Ishikawa (cell line): ENCODE data around the gene EPB41L2.

ENCODE experiments used
- CEBPB ChIP-seq: IDR thresholded peaks from 2 replicates; pipeline ENCODE4 v1.6.1; 2012
- CREB1 ChIP-seq: IDR thresholded peaks from 2 replicates; pipeline ENCODE4 v1.6.1; 2012; ENCODE audit warnings: low read depth
- EGR1 ChIP-seq: IDR thresholded peaks from 2 replicates; pipeline ENCODE4 v1.6.1; 2012
- EP300 ChIP-seq: IDR thresholded peaks from 2 replicates; pipeline ENCODE4 v1.6.1; 2012; ENCODE audit warnings: borderline replicate concordance
- FOXM1 ChIP-seq: IDR thresholded peaks from 2 replicates; pipeline ENCODE4 v1.6.1; 2012; ENCODE audit warnings: low read depth, borderline replicate concordance
- MAX ChIP-seq: IDR thresholded peaks from 2 replicates; pipeline ENCODE4 v1.6.1; 2012
- NFIC ChIP-seq: IDR thresholded peaks from 2 replicates; pipeline ENCODE4 v1.6.1; 2012
- RAD21 ChIP-seq: IDR thresholded peaks from 2 replicates; pipeline ENCODE4 v1.6.1; 2012; ENCODE audit warnings: low read depth
- REST ChIP-seq: IDR thresholded peaks from 2 replicates; pipeline ENCODE4 v1.6.1; 2012; ENCODE audit warnings: low read depth, mild to moderate bottlenecking
- TAF1 ChIP-seq: IDR thresholded peaks from 2 replicates; pipeline ENCODE4 v1.6.1; 2012; ENCODE audit warnings: low read depth, mild to moderate bottlenecking
- TCF12 ChIP-seq: IDR thresholded peaks from 2 replicates; pipeline ENCODE4 v1.6.1; 2012; ENCODE audit warnings: low read depth
- TEAD4 ChIP-seq: IDR thresholded peaks from 2 replicates; pipeline ENCODE4 v1.6.1; 2012
- USF1 ChIP-seq: IDR thresholded peaks from 2 replicates; pipeline ENCODE4 v1.6.1; 2012
- YY1 ChIP-seq: IDR thresholded peaks from 2 replicates; pipeline ENCODE4 v1.6.1; 2012; ENCODE audit warnings: low read depth
- ZBTB7A ChIP-seq: IDR thresholded peaks from 2 replicates; pipeline ENCODE4 v1.6.1; 2012; ENCODE audit warnings: low read depth

The EPB41L2 gene

GRCh38 chr6:130810307-130811030 is 252.6 kb downstream of the EPB41L2 start:
- TF ChIP-seq NFIC: no peak
- TF ChIP-seq REST: no peak
- TF ChIP-seq ZBTB7A: no peak
- no peak for TF ChIP-seq TAF1
- TF ChIP-seq CREB1: no peak
- no peak for TF ChIP-seq FOXM1
- TF ChIP-seq TCF12: no peak
- no peak for TF ChIP-seq USF1
- no peak for TF ChIP-seq CEBPB
- no peak for TF ChIP-seq MAX
- no peak for TF ChIP-seq YY1

GRCh38 chr6:130797061-130797460 is 266.0 kb downstream of the EPB41L2 start:
- TF ChIP-seq TCF12 (no peak), EGR1 (no peak), RAD21 (no peak), MAX (no peak), TAF1 (no peak), TEAD4 (no peak), ZBTB7A (no peak), CEBPB (no peak)

GRCh38 chr6:130796313-130796905 is 266.6 kb downstream of the EPB41L2 start:
- TF ChIP-seq RAD21: no peak
- no peak for TF ChIP-seq ZBTB7A
- no peak for TF ChIP-seq CREB1
- peak; percentile 88 for TF ChIP-seq NFIC

GRCh38 chr6:130794738-130795137 is 268.3 kb downstream of the EPB41L2 start:
- TF ChIP-seq MAX: no peak

GRCh38 chr6:130794010-130794697 is 268.9 kb downstream of the EPB41L2 start:
- TF ChIP-seq NFIC (no peak), TEAD4 (no peak), TAF1 (no peak), TCF12 (no peak), YY1 (no peak), EP300 (no peak), USF1 (no peak), MAX (no peak), RAD21 (no peak), EGR1 (no peak), REST (no peak), FOXM1 (no peak), CEBPB (no peak), ZBTB7A (no peak)
